Astrocyte (in vitro differentiated cells and primary cell): Measurements from ENCODE around the gene DAPL1. TPM values are rescaled to one million over a fixed set of nuclear protein-coding genes. Genes with fewer than 3 reads are reported as not detected.

ENCODE experiments used
- DNase-seq: peaks from one replicate; pipeline ENCODE4 v3.0.0-alpha.2; 2010; ENCODE audit warnings: low read depth
- FAIRE-seq: peaks from 2 replicates; lab custom pipeline; 2011; peaks lifted over from hg19 to GRCh38; lab: Jason Lieb, UNC
- H2AFZ ChIP-seq: 2 replicates; pipeline ENCODE4 v1.6.0; 2012; ENCODE audit warnings: low read depth, low read length, inconsistent platforms
- H3K27ac ChIP-seq: 2 replicates; pipeline ENCODE4 v1.5.1; 2011; ENCODE audit warnings: low read depth, low read length, inconsistent platforms
- H3K27me3 ChIP-seq: 2 replicates; pipeline ENCODE4 v1.6.0; 2011; ENCODE audit warnings: low read length, inconsistent platforms; ENCODE audit not compliant: insufficient read depth
- H3K36me3 ChIP-seq: 2 replicates; pipeline ENCODE4 v1.5.1; 2011; ENCODE audit warnings: low read length, inconsistent platforms; ENCODE audit not compliant: insufficient read depth
- H3K4me1 ChIP-seq: 2 replicates; pipeline ENCODE4 v1.5.1; 2011; ENCODE audit warnings: low read length, inconsistent platforms; ENCODE audit not compliant: insufficient read depth
- H3K4me2 ChIP-seq: 2 replicates; pipeline ENCODE4 v1.6.0; 2012; ENCODE audit warnings: low read length, inconsistent platforms
- H3K4me3 ChIP-seq: 2 replicates; pipeline ENCODE4 v1.5.1; 2011; ENCODE audit warnings: low read depth, mild to moderate bottlenecking, low read length, inconsistent platforms; ENCODE audit not compliant: insufficient read depth
- H3K79me2 ChIP-seq: 2 replicates; pipeline ENCODE4 v1.6.0; 2012; ENCODE audit warnings: mild to moderate bottlenecking, low read length, inconsistent platforms; ENCODE audit not compliant: insufficient read depth
- H3K9ac ChIP-seq: 2 replicates; pipeline ENCODE4 v1.6.0; 2012; ENCODE audit warnings: mild to moderate bottlenecking, low read length, inconsistent platforms
- H3K9me3 ChIP-seq: 2 replicates; pipeline ENCODE4 v1.5.1; 2012; ENCODE audit warnings: low read depth, mild to moderate bottlenecking, low read length, inconsistent platforms; ENCODE audit not compliant: insufficient read depth
- H4K20me1 ChIP-seq: 2 replicates; pipeline ENCODE4 v1.6.0; 2012; ENCODE audit warnings: low read length, inconsistent platforms; ENCODE audit not compliant: insufficient read depth
- H3K27ac Mint-ChIP-seq: one replicate; pipeline ENCODE4 v1.8.0; 2021; ENCODE audit warnings: mild to moderate bottlenecking, mixed read lengths; ENCODE audit not compliant: unreplicated experiment
- H3K27me3 Mint-ChIP-seq: one replicate; pipeline ENCODE4 v1.8.0; 2021; ENCODE audit warnings: low read depth, mixed read lengths; ENCODE audit not compliant: unreplicated experiment
- H3K36me3 Mint-ChIP-seq: one replicate; pipeline ENCODE4 v1.8.0; 2021; ENCODE audit warnings: low read depth, mixed read lengths; ENCODE audit not compliant: unreplicated experiment
- H3K4me1 Mint-ChIP-seq: one replicate; pipeline ENCODE4 v1.8.0; 2021; ENCODE audit warnings: low read depth, mixed read lengths; ENCODE audit not compliant: unreplicated experiment
- H3K4me3 Mint-ChIP-seq: one replicate; pipeline ENCODE4 v1.8.0; 2021; ENCODE audit warnings: mild to moderate bottlenecking, moderate library complexity, mixed read lengths; ENCODE audit not compliant: unreplicated experiment
- H3K9me3 Mint-ChIP-seq: one replicate; pipeline ENCODE4 v1.8.0; 2021; ENCODE audit warnings: mild to moderate bottlenecking, mixed read lengths; ENCODE audit not compliant: unreplicated experiment
- CTCF ChIP-seq: IDR thresholded peaks from 2 replicates; pipeline ENCODE4 v1.5.1; 2011; ENCODE audit warnings: low read depth, mild to moderate bottlenecking, inconsistent platforms, low read length, moderate library complexity; ENCODE audit not compliant: insufficient read depth
- EZH2 ChIP-seq: IDR thresholded peaks from 2 replicates; pipeline ENCODE4 v1.6.1; 2012; ENCODE audit warnings: mild to moderate bottlenecking, low read length, inconsistent platforms; ENCODE audit not compliant: insufficient read depth
- total RNA-seq: library from RNA; stranded (reverse); gene quantifications from 2 replicates; pipeline ENCODE4 v1.2.1, GENCODE V29; 2021

The DAPL1 gene
- total RNA-seq, 1 donor from 2014 or later = not detected

- Mint-ChIP-seq H3K27me3 (no peaks in the 10 kb centered on the region), H3K36me3 (no peaks in the 10 kb centered on the region), H3K9me3 (no peaks in the 10 kb centered on the region), H3K4me1 (peaks cover 26% of the 10 kb centered on the region), H3K4me3 (no peak overlapping the region), H3K27ac (no peak overlapping the region)
- no peak overlapping the region for H3K27ac ChIP-seq
- FAIRE-seq (no peak), DNase-seq (no peak)
- no peak overlapping the region for H2AFZ ChIP-seq
- no peak overlapping the region for H3K4me2 ChIP-seq
- no peaks in the 10 kb centered on the region for H3K36me3 ChIP-seq
- H3K27me3 ChIP-seq = no peaks in the 10 kb centered on the region
- no peaks in the 10 kb centered on the region for H3K9me3 ChIP-seq
- no peak overlapping the region for H3K9ac ChIP-seq
- no peak overlapping the region for H3K4me3 ChIP-seq
- no peaks in the 10 kb centered on the region for H3K79me2 ChIP-seq
- peaks cover 5% of the 10 kb centered on the region for H3K4me1 ChIP-seq
- no peaks in the 10 kb centered on the region for H4K20me1 ChIP-seq
- no peak for TF ChIP-seq EZH2
- no peak for TF ChIP-seq CTCF
These were observed 16.9 kb upstream of the DAPL1 start for GRCh38 chr2:158778243-158778642.

DNA sequence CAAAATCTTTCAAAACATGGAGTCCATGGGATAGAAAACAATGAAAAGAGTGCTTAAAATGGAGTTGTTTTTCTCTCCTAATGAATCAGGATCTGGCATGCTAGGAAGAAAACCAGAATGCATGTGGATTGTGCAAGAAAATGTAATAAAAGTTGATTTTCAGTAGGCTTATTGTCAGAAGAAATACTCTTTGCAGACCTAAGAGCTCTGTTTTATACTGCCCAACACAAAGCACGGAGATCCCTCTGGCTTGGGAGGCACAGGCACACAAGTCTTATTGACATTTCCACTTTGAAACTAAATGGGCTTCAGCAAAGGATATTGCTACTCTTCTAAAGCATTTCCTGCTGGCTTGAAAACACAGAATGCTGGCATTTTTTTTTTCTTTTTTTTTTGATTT is 15.5 kb upstream of the DAPL1 start:
- no peaks in the 10 kb centered on the region for H3K79me2 ChIP-seq
- H3K27ac Mint-ChIP-seq = no peak overlapping the region
- no peak overlapping the region for H3K4me3 ChIP-seq
- H3K9me3 ChIP-seq = no peaks in the 10 kb centered on the region
- H4K20me1 ChIP-seq = no peaks in the 10 kb centered on the region
- peaks cover 26% of the 10 kb centered on the region for H3K4me1 Mint-ChIP-seq
- no peaks in the 10 kb centered on the region for H3K27me3 ChIP-seq
- H3K4me1 ChIP-seq = peaks cover 5% of the 10 kb centered on the region
- no peak overlapping the region for H3K4me2 ChIP-seq
- no peaks in the 10 kb centered on the region for H3K27me3 Mint-ChIP-seq
- DNase-seq = no peak
- no peak for TF ChIP-seq EZH2
- TF ChIP-seq CTCF = no peak
- H3K36me3 Mint-ChIP-seq = no peaks in the 10 kb centered on the region
- no peak overlapping the region for H3K4me3 Mint-ChIP-seq
- no peaks in the 10 kb centered on the region for H3K9me3 Mint-ChIP-seq
- no peaks in the 10 kb centered on the region for H3K36me3 ChIP-seq
- no peak overlapping the region for H2AFZ ChIP-seq
- FAIRE-seq = peak; percentile 5
- H3K9ac ChIP-seq = no peak overlapping the region
- H3K27ac ChIP-seq = no peak overlapping the region

DNA sequence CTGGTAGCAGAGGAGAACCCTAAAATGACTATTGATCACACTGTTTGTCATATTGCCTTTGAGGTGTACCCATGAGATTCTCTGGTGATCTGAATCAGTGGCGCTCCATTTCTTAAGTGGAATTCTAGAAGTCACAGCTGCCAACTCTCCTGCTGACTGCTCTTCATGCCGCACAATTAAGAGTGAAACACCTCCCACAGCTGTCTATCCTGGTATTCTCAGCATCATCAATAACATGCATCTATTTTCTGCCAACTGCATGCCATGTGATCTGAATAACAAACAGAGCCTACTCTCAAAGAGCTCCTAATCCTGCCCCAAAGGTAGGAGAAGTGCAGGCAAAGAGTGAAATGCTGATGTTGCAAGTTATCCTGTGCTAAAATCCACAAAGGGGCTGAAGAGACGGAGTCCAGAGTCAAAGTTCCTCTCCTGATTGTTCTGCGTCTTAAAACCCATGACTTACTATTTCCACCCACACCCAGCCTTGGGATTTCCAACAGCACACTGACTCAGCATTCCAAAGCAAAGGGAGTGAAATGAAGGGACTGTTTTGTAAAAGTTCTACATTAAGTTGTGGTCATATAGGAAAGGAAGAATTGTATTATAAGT is 13.7 kb upstream of the DAPL1 start:
- Histone ChIP-seq H3K4me1 (peaks cover 5% of the 10 kb centered on the region), H3K9me3 (no peaks in the 10 kb centered on the region), H3K4me3 (no peak overlapping the region), H3K27ac (peak overlapping the region; percentile 16), H3K36me3 (no peaks in the 10 kb centered on the region), H3K27me3 (no peaks in the 10 kb centered on the region), H3K9ac (peak overlapping the region; percentile 3), H3K4me2 (peak overlapping the region; percentile 59), H2AFZ (peak overlapping the region; percentile 53), H3K79me2 (no peaks in the 10 kb centered on the region), H4K20me1 (no peaks in the 10 kb centered on the region)
- DNase-seq (peak; percentile 88), FAIRE-seq (peak; percentile 43)
- Mint-ChIP-seq H3K9me3 (no peaks in the 10 kb centered on the region), H3K4me3 (peak overlapping the region; percentile 10), H3K27me3 (no peaks in the 10 kb centered on the region), H3K36me3 (no peaks in the 10 kb centered on the region), H3K27ac (peak overlapping the region; percentile 95), H3K4me1 (peaks cover 26% of the 10 kb centered on the region)
- no peak for TF ChIP-seq CTCF
- TF ChIP-seq EZH2 = no peak
